Naive thymus-derived CD8-positive, alpha-beta T cell (primary cell): ENCODE data around the gene LTC4S. TPM values are rescaled to one million over a fixed set of nuclear protein-coding genes. Genes with fewer than 3 reads are reported as not detected.

Experiments
- ATAC-seq, 2 donors: fragments of 150-1000 bp; cut with Tn5 transposase in 1 of 2; sonication (Bioruptor Pico), chemical (Tn5 transposase) in 1 of 2; 1 replicate in 1 of 2; 2 replicates in 1 of 2; pipeline ENCODE4 v1.10.0; 2021; ENCODE audit warnings: mild to moderate bottlenecking in 2 of 2, moderate library complexity in 2 of 2
- POLR2A ChIA-PET: fragments of 350-600 bp; sonication (Branson Sonifier 250); formaldehyde crosslinking; loops from one replicate; lab custom pipeline; 2021; ENCODE audit warnings: antibody characterized with exemption; lab: Charles Lee
- DNase-seq, 10 donors: peaks; one replicate each; pipeline versions ENCODE4 v3.0.0 to v3.0.0-alpha.2; 2020 to 2022
- H3K27ac Mint-ChIP-seq, 10 donors: one replicate each; pipeline ENCODE4 v1.8.0; 2020 to 2022; ENCODE audit warnings: mild to moderate bottlenecking in 10 of 10, mixed read lengths in 10 of 10, moderate library complexity in 4 of 10, inconsistent platforms in 1 of 10
- H3K27me3 Mint-ChIP-seq, 5 donors: one replicate each; pipeline ENCODE4 v1.8.0; 2021 to 2022; ENCODE audit warnings: mixed read lengths in 5 of 5
- H3K36me3 Mint-ChIP-seq, 3 donors: one replicate each; pipeline ENCODE4 v1.8.0; 2020 to 2022; ENCODE audit warnings: mixed read lengths in 3 of 3, mild to moderate bottlenecking in 2 of 3, inconsistent platforms in 1 of 3
- H3K4me1 Mint-ChIP-seq, 4 donors: one replicate each; pipeline ENCODE4 v1.8.0; 2021 to 2022; ENCODE audit warnings: mixed read lengths in 4 of 4
- H3K4me3 Mint-ChIP-seq, 10 donors: one replicate each; pipeline ENCODE4 v1.8.0; 2020 to 2022; ENCODE audit warnings: mild to moderate bottlenecking in 10 of 10, mixed read lengths in 10 of 10, moderate library complexity in 6 of 10, inconsistent platforms in 1 of 10
- H3K9me3 Mint-ChIP-seq, 9 donors: one replicate each; pipeline ENCODE4 v1.8.0; 2020 to 2022; ENCODE audit warnings: mixed read lengths in 9 of 9, mild to moderate bottlenecking in 3 of 9, inconsistent platforms in 1 of 9, moderate library complexity in 1 of 9
- polyA plus RNA-seq, 3 donors: library from polyadenylated mRNA; unstranded; fragments of 300-500 nt; fragmentation: Illumina TruSeq; gene quantifications; one replicate each; pipeline ENCODE4 v1.2.3, GENCODE V29; 2021
- total RNA-seq, 8 experiments: library from RNA in 2 of 8; stranded (reverse) in 2 of 8; gene quantifications; one replicate each; pipeline ENCODE4 v1.2.3 and lab custom pipeline; 2021 to 2026

Gene LTC4S
- total and polyA plus RNA-seq, 5 experiments from 2014 or later: 1.5 to 6.1 (median 2.9) TPM

GRCh38 chr5:179771311-179771895 lies 22.4 kb upstream of the LTC4S start:
- no peaks in the 10 kb centered on the region for H3K27me3 Mint-ChIP-seq
- H3K36me3 Mint-ChIP-seq: peaks cover 0 to 94% (median 7%) of the 10 kb centered on the region in 3 donors
- no peak overlapping the region for H3K27ac Mint-ChIP-seq
- DNase-seq (no peak), ATAC-seq (no peak)
- H3K4me1 Mint-ChIP-seq: peaks cover 0 to 18% (median 8%) of the 10 kb centered on the region in 4 donors
- POLR2A ChIA-PET: interaction anchor here (1.4 kb wide), 1 partner anchor 39 kb away, joined by 4 read pairs; the partner anchor contains the start of gene MAML1
- no peak overlapping the region for H3K4me3 Mint-ChIP-seq
- no peaks in the 10 kb centered on the region for H3K9me3 Mint-ChIP-seq

GRCh38 chr5:179772351-179772750 lies 21.4 kb upstream of the LTC4S start:
- Mint-ChIP-seq H3K4me3 (no peak overlapping the region), H3K27ac (peak overlapping the region in 2 of 10 donors; percentile 27 to 80), H3K4me1 (peaks cover 0 to 11% (median 5%) of the 10 kb centered on the region in 4 donors), H3K9me3 (no peaks in the 10 kb centered on the region), H3K27me3 (no peaks in the 10 kb centered on the region), H3K36me3 (peaks cover 0 to 90% (median 7%) of the 10 kb centered on the region in 3 donors)
- POLR2A ChIA-PET: no interaction called here
- no peak for ATAC-seq
- DNase-seq: no peak

- no peak for DNase-seq
- H3K9me3 Mint-ChIP-seq: no peaks in the 10 kb centered on the region
- peaks cover 0 to 10% (median 4%) of the 10 kb centered on the region in 4 donors for H3K4me1 Mint-ChIP-seq
- no peak overlapping the region for H3K27ac Mint-ChIP-seq
- no peak for ATAC-seq
- no peaks in the 10 kb centered on the region for H3K27me3 Mint-ChIP-seq
- peaks cover 0 to 90% (median 7%) of the 10 kb centered on the region in 3 donors for H3K36me3 Mint-ChIP-seq
- POLR2A ChIA-PET: no interaction called here
- H3K4me3 Mint-ChIP-seq: no peak overlapping the region
Observed at GRCh38 chr5:179773686-179774040, 20.1 kb upstream of the LTC4S start.

GRCh38 chr5:179774442-179774841 lies 19.3 kb upstream of the LTC4S start:
- Mint-ChIP-seq H3K4me1 (peaks cover 0 to 10% (median 4%) of the 10 kb centered on the region in 4 donors), H3K27me3 (no peaks in the 10 kb centered on the region), H3K27ac (no peak overlapping the region), H3K4me3 (no peak overlapping the region), H3K36me3 (peaks cover 0 to 84% (median 7%) of the 10 kb centered on the region in 3 donors), H3K9me3 (no peaks in the 10 kb centered on the region)
- POLR2A ChIA-PET: no interaction called here
- DNase-seq: no peak
- ATAC-seq: no peak

- Mint-ChIP-seq H3K4me1 (peaks cover 0 to 10% (median 5%) of the 10 kb centered on the region in 4 donors), H3K36me3 (peaks cover 0 to 71% (median 3%) of the 10 kb centered on the region in 3 donors), H3K4me3 (no peak overlapping the region), H3K27ac (peak overlapping the region in 1 of 10 donors; percentile 43), H3K27me3 (no peaks in the 10 kb centered on the region), H3K9me3 (no peaks in the 10 kb centered on the region)
- POLR2A ChIA-PET: no interaction called here
- ATAC-seq: no peak
- no peak for DNase-seq
Observed at GRCh38 chr5:179776411-179776938, 17.3 kb upstream of the LTC4S start.

GRCh38 chr5:179777456-179777855 lies 16.3 kb upstream of the LTC4S start:
- no peak for ATAC-seq
- H3K4me3 Mint-ChIP-seq: no peak overlapping the region
- H3K9me3 Mint-ChIP-seq: no peaks in the 10 kb centered on the region
- POLR2A ChIA-PET: interaction anchor here (1.0 kb wide), 1 partner anchor 15 kb away, joined by 5 read pairs; the partner anchor contains the start of gene LTC4S
- H3K4me1 Mint-ChIP-seq: peaks cover 0 to 10% (median 6%) of the 10 kb centered on the region in 4 donors
- DNase-seq: no peak
- H3K27ac Mint-ChIP-seq: peak overlapping the region in 2 of 10 donors; percentile 43 to 56
- H3K36me3 Mint-ChIP-seq: peaks cover 0 to 63% (median 3%) of the 10 kb centered on the region in 3 donors
- no peaks in the 10 kb centered on the region for H3K27me3 Mint-ChIP-seq

- DNase-seq: no peak
- H3K4me3 Mint-ChIP-seq: no peak overlapping the region
- ATAC-seq: no peak
- H3K9me3 Mint-ChIP-seq: no peaks in the 10 kb centered on the region
- no peaks in the 10 kb centered on the region for H3K27me3 Mint-ChIP-seq
- peaks cover 0 to 58% (median 3%) of the 10 kb centered on the region in 3 donors for H3K36me3 Mint-ChIP-seq
- POLR2A ChIA-PET: interaction anchor here (1.0 kb wide), 1 partner anchor 15 kb away, joined by 5 read pairs; the partner anchor contains the start of gene LTC4S
- H3K4me1 Mint-ChIP-seq: peaks cover 0 to 10% (median 6%) of the 10 kb centered on the region in 4 donors
- peak overlapping the region in 3 of 10 donors; percentile 13 to 56 (median 43) for H3K27ac Mint-ChIP-seq
Observed at GRCh38 chr5:179777909-179778308, 15.9 kb upstream of the LTC4S start.

- DNase-seq (no peak), ATAC-seq (no peak)
- H3K36me3 Mint-ChIP-seq: peaks cover 0 to 51% (median 3%) of the 10 kb centered on the region in 3 donors
- H3K27ac Mint-ChIP-seq: peak overlapping the region in 2 of 10 donors; percentile 48 to 77
- H3K27me3 Mint-ChIP-seq: no peaks in the 10 kb centered on the region
- no peak overlapping the region for H3K4me3 Mint-ChIP-seq
- POLR2A ChIA-PET: no interaction called here
- H3K9me3 Mint-ChIP-seq: no peaks in the 10 kb centered on the region
- peaks cover 0 to 10% (median 6%) of the 10 kb centered on the region in 4 donors for H3K4me1 Mint-ChIP-seq
Observed at GRCh38 chr5:179778591-179778990, 15.2 kb upstream of the LTC4S start.

GRCh38 chr5:179779826-179780225 lies 14.0 kb upstream of the LTC4S start:
- peaks cover 0 to 40% (median 0%) of the 10 kb centered on the region in 3 donors for H3K36me3 Mint-ChIP-seq
- POLR2A ChIA-PET: interaction anchor here (0.8 kb wide), 1 partner anchor 48 kb away, joined by 3 read pairs; the partner anchor contains the start of gene MAML1
- peaks cover 0 to 10% (median 5%) of the 10 kb centered on the region in 4 donors for H3K4me1 Mint-ChIP-seq
- no peak overlapping the region for H3K4me3 Mint-ChIP-seq
- DNase-seq (no peak), ATAC-seq (no peak)
- no peaks in the 10 kb centered on the region for H3K27me3 Mint-ChIP-seq
- peak overlapping the region in 3 of 10 donors; percentile 11 to 58 (median 48) for H3K27ac Mint-ChIP-seq
- H3K9me3 Mint-ChIP-seq: no peaks in the 10 kb centered on the region

- no peak overlapping the region for H3K4me3 Mint-ChIP-seq
- H3K27ac Mint-ChIP-seq: peak overlapping the region in 4 of 10 donors; percentile 10 to 58 (median 32)
- no peaks in the 10 kb centered on the region for H3K9me3 Mint-ChIP-seq
- H3K36me3 Mint-ChIP-seq: peaks cover 0 to 39% (median 0%) of the 10 kb centered on the region in 3 donors
- ATAC-seq (no peak), DNase-seq (no peak)
- H3K4me1 Mint-ChIP-seq: peaks cover 0 to 10% (median 5%) of the 10 kb centered on the region in 4 donors
- no peaks in the 10 kb centered on the region for H3K27me3 Mint-ChIP-seq
- POLR2A ChIA-PET: interaction anchor here (1.2 kb wide), 1 partner anchor 11 kb away, joined by 3 read pairs; no protein-coding TSS in a partner anchor
Observed at GRCh38 chr5:179780362-179780761, 13.4 kb upstream of the LTC4S start.

- H3K36me3 Mint-ChIP-seq: peaks cover 0 to 26% (median 0%) of the 10 kb centered on the region in 3 donors
- H3K27ac Mint-ChIP-seq: peak overlapping the region in 2 of 10 donors; percentile 20 to 40
- H3K27me3 Mint-ChIP-seq: no peaks in the 10 kb centered on the region
- H3K4me3 Mint-ChIP-seq: no peak overlapping the region
- POLR2A ChIA-PET: interaction anchor here (0.9 to 1.9 kb wide), 2 partner anchors 14 to 279 kb away, joined by 4 to 5 read pairs; no protein-coding TSS in a partner anchor
- DNase-seq (no peak), ATAC-seq (no peak)
- peaks cover 0 to 8% (median 4%) of the 10 kb centered on the region in 4 donors for H3K4me1 Mint-ChIP-seq
- H3K9me3 Mint-ChIP-seq: no peaks in the 10 kb centered on the region
Observed at GRCh38 chr5:179781846-179782245, 11.9 kb upstream of the LTC4S start.

- POLR2A ChIA-PET: interaction anchor here (1.9 kb wide), 1 partner anchor 13 kb away, joined by 4 read pairs; no protein-coding TSS in a partner anchor
- DNase-seq (no peak), ATAC-seq (no peak)
- Mint-ChIP-seq H3K27ac (peak overlapping the region in 1 of 10 donors; percentile 40), H3K9me3 (no peaks in the 10 kb centered on the region), H3K4me1 (peaks cover 0 to 5% (median under 1%) of the 10 kb centered on the region in 4 donors), H3K27me3 (no peaks in the 10 kb centered on the region), H3K36me3 (peaks cover 0 to 16% (median 0%) of the 10 kb centered on the region in 3 donors), H3K4me3 (no peak overlapping the region)
Observed at GRCh38 chr5:179783128-179783527, 10.7 kb upstream of the LTC4S start.

- no peak overlapping the region for H3K4me3 Mint-ChIP-seq
- peaks cover 0 to 3% (median 0%) of the 10 kb centered on the region in 9 donors for H3K9me3 Mint-ChIP-seq
- no peaks in the 10 kb centered on the region for H3K36me3 Mint-ChIP-seq
- no peak overlapping the region for H3K27ac Mint-ChIP-seq
- POLR2A ChIA-PET: no interaction called here
- ATAC-seq (no peak), DNase-seq (no peak)
- H3K27me3 Mint-ChIP-seq: no peaks in the 10 kb centered on the region
- peaks cover 0 to 3% (median 0%) of the 10 kb centered on the region in 4 donors for H3K4me1 Mint-ChIP-seq
Observed at GRCh38 chr5:179786861-179787260, 6.9 kb upstream of the LTC4S start.
